ENCODE measurements around the gene SPATA13. TPM values are rescaled to one million over a fixed set of nuclear protein-coding genes. Genes with fewer than 3 reads are reported as not detected.
A peak's percentile ranks its signal among the peaks of the same experiment; 100 is the strongest.

The SPATA13 gene
- total and polyA plus RNA-seq, 2 experiments from 2014 or later, result 12.4 to 19.4 TPM

GRCh38 chr13:24232037-24232436 lies 71.5 kb downstream of the SPATA13 start:
- Histone ChIP-seq H3K4me1 (ENCODE audit: insufficient read depth) (peaks cover 4% of the 10 kb centered on the region), H2AFZ (no peak overlapping the region), H3K9me3 (ENCODE audit: low read depth) (no peaks in the 10 kb centered on the region), H3K79me2 (peaks cover 12% of the 10 kb centered on the region), H3K27ac (no peak overlapping the region), H3K27me3 (no peaks in the 10 kb centered on the region), H3K36me3 (replicated peaks; ENCODE audit: insufficient read depth, low read depth) (no peaks in the 10 kb centered on the region), H3K4me2 (no peak overlapping the region), H3K9me2 (replicated peaks; ENCODE audit: insufficient read depth) (no peaks in the 10 kb centered on the region), H4K20me1 (ENCODE audit: insufficient read depth, poor library complexity, severe bottlenecking) (no peaks in the 10 kb centered on the region), H3K4me3 (no peak overlapping the region)
- no peak for TF ChIP-seq EZH2phosphoT487 (IDR thresholded peaks at IDR 0.05; ENCODE audit: low read depth, severe bottlenecking, unreplicated experiment)
- no peak for TF ChIP-seq EZH2 (IDR thresholded peaks at IDR 0.05; ENCODE audit: borderline replicate concordance)
- TF ChIP-seq CTCF (IDR thresholded peaks at IDR 0.05; ENCODE audit: poor library complexity), result no peak
- 89% methylated on average over 5 of the region's 5 CpGs for WGBS (ENCODE audit: low lambda C conversion rate, missing lambda C conversion rate)
- DNase-seq (ENCODE audit: low spot score), result no peak

GRCh38 chr13:24232474-24232873 lies 72.0 kb downstream of the SPATA13 start:
- no peak overlapping the region for H3K4me3 ChIP-seq
- no peak for DNase-seq (ENCODE audit: low spot score)
- no peaks in the 10 kb centered on the region for H4K20me1 ChIP-seq (ENCODE audit: insufficient read depth, poor library complexity, severe bottlenecking)
- no peak overlapping the region for H3K4me2 ChIP-seq
- peaks cover 4% of the 10 kb centered on the region for H3K4me1 ChIP-seq (ENCODE audit: insufficient read depth)
- TF ChIP-seq EZH2phosphoT487 (IDR thresholded peaks at IDR 0.05; ENCODE audit: low read depth, severe bottlenecking, unreplicated experiment) (no peak), EZH2 (IDR thresholded peaks at IDR 0.05; ENCODE audit: borderline replicate concordance) (no peak), CTCF (IDR thresholded peaks at IDR 0.05; ENCODE audit: poor library complexity) (no peak)
- H3K79me2 ChIP-seq, result peaks cover 12% of the 10 kb centered on the region
- no peaks in the 10 kb centered on the region for H3K9me3 ChIP-seq (ENCODE audit: low read depth)
- H3K27me3 ChIP-seq, result no peaks in the 10 kb centered on the region
- no peaks in the 10 kb centered on the region for H3K36me3 ChIP-seq (replicated peaks; ENCODE audit: insufficient read depth, low read depth)
- H2AFZ ChIP-seq, result no peak overlapping the region
- WGBS (ENCODE audit: low lambda C conversion rate, missing lambda C conversion rate), result 93% methylated on average over 3 of the region's 3 CpGs
- no peak overlapping the region for H3K27ac ChIP-seq
- no peaks in the 10 kb centered on the region for H3K9me2 ChIP-seq (replicated peaks; ENCODE audit: insufficient read depth)

DNA sequence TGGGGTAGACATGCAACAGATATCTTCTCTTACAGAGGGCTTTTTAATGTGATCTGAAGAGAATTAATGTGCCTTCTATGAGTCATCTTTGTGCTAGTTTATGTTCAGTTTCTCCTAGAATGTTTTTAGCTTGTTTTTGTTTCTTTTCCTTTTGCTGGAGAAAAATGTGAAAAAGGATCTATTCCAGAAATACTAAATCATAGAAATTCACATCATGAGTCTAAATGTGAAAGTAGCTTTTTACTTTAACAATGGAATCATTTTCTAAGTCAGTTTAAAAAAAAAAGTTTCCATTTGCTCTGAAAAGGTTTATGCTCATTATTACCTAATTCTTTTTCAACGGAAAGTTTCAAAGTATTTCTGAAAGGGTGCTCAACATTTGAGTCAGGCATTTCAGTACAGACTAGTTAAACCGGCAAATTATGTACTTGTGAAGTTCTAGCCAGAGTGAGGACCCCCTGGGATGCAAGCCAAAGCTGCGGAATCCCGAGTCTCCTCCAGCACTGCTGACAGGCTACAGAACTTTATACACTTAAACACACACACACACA lies 72.9 kb downstream of the SPATA13 start:
- H3K27me3 ChIP-seq, result no peaks in the 10 kb centered on the region
- 27% methylated on average over 4 of the region's 4 CpGs for WGBS (ENCODE audit: low lambda C conversion rate, missing lambda C conversion rate)
- TF ChIP-seq EZH2 (IDR thresholded peaks at IDR 0.05; ENCODE audit: borderline replicate concordance), result no peak
- no peak for TF ChIP-seq CTCF (IDR thresholded peaks at IDR 0.05; ENCODE audit: poor library complexity)
- no peak for TF ChIP-seq EZH2phosphoT487 (IDR thresholded peaks at IDR 0.05; ENCODE audit: low read depth, severe bottlenecking, unreplicated experiment)
- H3K4me2 ChIP-seq, result peak overlapping the region; percentile 50
- peaks cover 11% of the 10 kb centered on the region for H3K79me2 ChIP-seq
- H3K9me2 ChIP-seq (replicated peaks; ENCODE audit: insufficient read depth), result no peaks in the 10 kb centered on the region
- H3K4me3 ChIP-seq, result peak overlapping the region; percentile 2
- H2AFZ ChIP-seq, result no peak overlapping the region
- DNase-seq (ENCODE audit: low spot score), result peak; percentile 35
- H4K20me1 ChIP-seq (ENCODE audit: insufficient read depth, poor library complexity, severe bottlenecking), result no peaks in the 10 kb centered on the region
- H3K4me1 ChIP-seq (ENCODE audit: insufficient read depth), result peaks cover 4% of the 10 kb centered on the region
- no peak overlapping the region for H3K27ac ChIP-seq
- H3K9me3 ChIP-seq (ENCODE audit: low read depth), result no peaks in the 10 kb centered on the region
- no peaks in the 10 kb centered on the region for H3K36me3 ChIP-seq (replicated peaks; ENCODE audit: insufficient read depth, low read depth)
